ENCODE results near the gene KLHL29. TPM values are rescaled to one million over a fixed set of nuclear protein-coding genes. Genes with fewer than 3 reads are reported as not detected.
"Not testable (repeated sequence)": the region's sequence is repeated elsewhere in the genome, so short reads cannot be mapped to it uniquely, and the experiment has no call there.

The KLHL29 gene
- total and polyA plus RNA-seq, 2 donors (not counting 1 experiment from before 2014, with no cell fraction given): 1.3 to 3.4 TPM

- Mint-ChIP-seq H3K27ac (no peak overlapping the region), H3K4me3 (no peak overlapping the region), H3K4me1 (peaks cover 5% of the 10 kb centered on the region), H3K9me3 (ENCODE audit: insufficient read depth) (peaks cover 11% of the 10 kb centered on the region), H3K27me3 (no peaks in the 10 kb centered on the region)
- no peak for ATAC-seq (ENCODE audit: low read depth)
- Histone ChIP-seq H3K36me3 (replicated peaks in 1 of 2; ENCODE audit: control extremely low read depth in 1 of 2, control insufficient read depth in 1 of 2, extremely low read depth in 1 of 2, insufficient read depth in 2 of 2, low read length in 1 of 2) (peaks cover 12 to 36% of the 10 kb centered on the region in 2 experiments), H3K9ac (ENCODE audit: low read length) (no peak overlapping the region), H3K27ac (ENCODE audit: low read length in 2 of 2) (no peak overlapping the region), H3K27me3 (replicated peaks in 1 of 4; ENCODE audit: control extremely low read depth in 1 of 4, control insufficient read depth in 3 of 4, insufficient read depth in 4 of 4, low read length in 3 of 4) (no peaks in the 10 kb centered on the region), H2AFZ (ENCODE audit: insufficient read depth, low read depth, low read length, poor library complexity, severe bottlenecking) (no peak overlapping the region), H3K4me1 (ENCODE audit: control insufficient read depth in 2 of 2, insufficient read depth in 2 of 2, low read length in 2 of 2) (no peaks in the 10 kb centered on the region), H3K79me2 (ENCODE audit: control insufficient read depth, insufficient read depth, low read length) (peaks cover 7% of the 10 kb centered on the region), H4K20me1 (ENCODE audit: control insufficient read depth, insufficient read depth, low read length, poor library complexity, severe bottlenecking) (no peaks in the 10 kb centered on the region), H3K4me2 (replicated peaks; ENCODE audit: low read depth, low read length, poor library complexity, severe bottlenecking) (no peak overlapping the region), H3K9me3 (ENCODE audit: control extremely low read depth in 1 of 3, control insufficient read depth in 2 of 3, insufficient read depth in 1 of 3, low read length in 2 of 3) (peaks cover 4 to 23% (median 18%) of the 10 kb centered on the region in 3 donors), H3K4me3 (ENCODE audit: control extremely low read depth in 1 of 5, extremely low read depth in 1 of 5, insufficient read depth in 1 of 5, low read depth in 2 of 5, low read length in 4 of 5) (no peak overlapping the region)
- no peak for TF ChIP-seq EZH2 (IDR thresholded peaks at IDR 0.05; ENCODE audit: borderline replicate concordance, insufficient read depth, low read depth, low read length, poor library complexity, severe bottlenecking)
- TF ChIP-seq, protein P1, sequence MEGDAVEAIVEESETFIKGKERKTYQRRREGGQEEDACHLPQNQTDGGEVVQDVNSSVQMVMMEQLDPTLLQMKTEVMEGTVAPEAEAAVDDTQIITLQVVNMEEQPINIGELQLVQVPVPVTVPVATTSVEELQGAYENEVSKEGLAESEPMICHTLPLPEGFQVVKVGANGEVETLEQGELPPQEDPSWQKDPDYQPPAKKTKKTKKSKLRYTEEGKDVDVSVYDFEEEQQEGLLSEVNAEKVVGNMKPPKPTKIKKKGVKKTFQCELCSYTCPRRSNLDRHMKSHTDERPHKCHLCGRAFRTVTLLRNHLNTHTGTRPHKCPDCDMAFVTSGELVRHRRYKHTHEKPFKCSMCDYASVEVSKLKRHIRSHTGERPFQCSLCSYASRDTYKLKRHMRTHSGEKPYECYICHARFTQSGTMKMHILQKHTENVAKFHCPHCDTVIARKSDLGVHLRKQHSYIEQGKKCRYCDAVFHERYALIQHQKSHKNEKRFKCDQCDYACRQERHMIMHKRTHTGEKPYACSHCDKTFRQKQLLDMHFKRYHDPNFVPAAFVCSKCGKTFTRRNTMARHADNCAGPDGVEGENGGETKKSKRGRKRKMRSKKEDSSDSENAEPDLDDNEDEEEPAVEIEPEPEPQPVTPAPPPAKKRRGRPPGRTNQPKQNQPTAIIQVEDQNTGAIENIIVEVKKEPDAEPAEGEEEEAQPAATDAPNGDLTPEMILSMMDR (IDR thresholded peaks at IDR 0.05): no peak
- DNase-seq: no peak
- ChIA-PET CTCF (no interaction called here), POLR2A (no interaction called here)
- WGBS (ENCODE audit: insufficient coverage): 100% methylated on average over 2 of the region's 2 CpGs
- intact Hi-C loops (cut with micrococcal nuclease): no loop called here
These were observed 336.5 kb downstream of the KLHL29 start for GRCh38 chr2:23721454-23721826.

- intact Hi-C loops (cut with micrococcal nuclease): no loop called here
- DNase-seq (no peak), ATAC-seq (ENCODE audit: low read depth) (no peak)
- peaks cover 4 to 23% (median 18%) of the 10 kb centered on the region in 3 donors for H3K9me3 ChIP-seq (ENCODE audit: control extremely low read depth in 1 of 3, control insufficient read depth in 2 of 3, insufficient read depth in 1 of 3, low read length in 2 of 3)
- Mint-ChIP-seq H3K27ac (no peak overlapping the region), H3K27me3 (no peaks in the 10 kb centered on the region), H3K9me3 (ENCODE audit: insufficient read depth) (peaks cover 11% of the 10 kb centered on the region), H3K4me3 (no peak overlapping the region), H3K4me1 (peaks cover 2% of the 10 kb centered on the region)
- ChIA-PET CTCF (no interaction called here), POLR2A (no interaction called here)
- H4K20me1 ChIP-seq (ENCODE audit: control insufficient read depth, insufficient read depth, low read length, poor library complexity, severe bottlenecking): no peaks in the 10 kb centered on the region
- H3K27me3 ChIP-seq (replicated peaks in 1 of 4; ENCODE audit: control extremely low read depth in 1 of 4, control insufficient read depth in 3 of 4, insufficient read depth in 4 of 4, low read length in 3 of 4): no peaks in the 10 kb centered on the region
- H3K79me2 ChIP-seq (ENCODE audit: control insufficient read depth, insufficient read depth, low read length): peaks cover 7% of the 10 kb centered on the region
- WGBS (ENCODE audit: insufficient coverage): no CpG with 5 or more reads among the region's 3 CpGs
- H3K36me3 ChIP-seq (replicated peaks in 1 of 2; ENCODE audit: control extremely low read depth in 1 of 2, control insufficient read depth in 1 of 2, extremely low read depth in 1 of 2, insufficient read depth in 2 of 2, low read length in 1 of 2): peaks cover 14 to 39% of the 10 kb centered on the region in 2 experiments
- no peaks in the 10 kb centered on the region for H3K4me1 ChIP-seq (ENCODE audit: control insufficient read depth in 2 of 2, insufficient read depth in 2 of 2, low read length in 2 of 2)
- no peak overlapping the region for H3K4me3 ChIP-seq (ENCODE audit: control extremely low read depth in 1 of 5, extremely low read depth in 1 of 5, insufficient read depth in 1 of 5, low read depth in 2 of 5, low read length in 4 of 5)
- H3K4me2 ChIP-seq (replicated peaks; ENCODE audit: low read depth, low read length, poor library complexity, severe bottlenecking): no peak overlapping the region
- H3K9ac ChIP-seq (ENCODE audit: low read length): no peak overlapping the region
- TF ChIP-seq, protein P1 (IDR thresholded peaks at IDR 0.05): no peak
- no peak for TF ChIP-seq EZH2 (IDR thresholded peaks at IDR 0.05; ENCODE audit: borderline replicate concordance, insufficient read depth, low read depth, low read length, poor library complexity, severe bottlenecking)
- H3K27ac ChIP-seq (ENCODE audit: low read length in 2 of 2): no peak overlapping the region
- H2AFZ ChIP-seq (ENCODE audit: insufficient read depth, low read depth, low read length, poor library complexity, severe bottlenecking): no peak overlapping the region
These were observed 337.3 kb downstream of the KLHL29 start for GRCh38 chr2:23722255-23722654.

- H4K20me1 ChIP-seq (ENCODE audit: control insufficient read depth, insufficient read depth, low read length, poor library complexity, severe bottlenecking); H3K4me3 Mint-ChIP-seq; H2AFZ ChIP-seq (ENCODE audit: insufficient read depth, low read depth, low read length, poor library complexity, severe bottlenecking); H3K27ac Mint-ChIP-seq; H3K27me3 Mint-ChIP-seq; CTCF ChIA-PET; DNase-seq; H3K79me2 ChIP-seq (ENCODE audit: control insufficient read depth, insufficient read depth, low read length); H3K4me1 ChIP-seq (ENCODE audit: control insufficient read depth in 2 of 2, insufficient read depth in 2 of 2, low read length in 2 of 2); POLR2A ChIA-PET; intact Hi-C loops (cut with micrococcal nuclease); ATAC-seq (ENCODE audit: low read depth); H3K4me3 ChIP-seq (ENCODE audit: control extremely low read depth in 1 of 5, extremely low read depth in 1 of 5, insufficient read depth in 1 of 5, low read depth in 2 of 5, low read length in 4 of 5); H3K4me2 ChIP-seq (replicated peaks; ENCODE audit: low read depth, low read length, poor library complexity, severe bottlenecking); H3K9ac ChIP-seq (ENCODE audit: low read length); H3K27ac ChIP-seq (ENCODE audit: low read length in 2 of 2); H3K27me3 ChIP-seq (replicated peaks in 1 of 4; ENCODE audit: control extremely low read depth in 1 of 4, control insufficient read depth in 3 of 4, insufficient read depth in 4 of 4, low read length in 3 of 4); H3K4me1 Mint-ChIP-seq: not testable (repeated sequence)
- H3K36me3 ChIP-seq (replicated peaks in 1 of 2; ENCODE audit: control extremely low read depth in 1 of 2, control insufficient read depth in 1 of 2, extremely low read depth in 1 of 2, insufficient read depth in 2 of 2, low read length in 1 of 2): peaks cover 15 to 35% of the 10 kb centered on the region in 2 experiments
- H3K9me3 Mint-ChIP-seq (ENCODE audit: insufficient read depth): peaks cover 11% of the 10 kb centered on the region
- WGBS (ENCODE audit: insufficient coverage): 100% methylated on average over 2 of the region's 3 CpGs
- H3K9me3 ChIP-seq (ENCODE audit: control extremely low read depth in 1 of 3, control insufficient read depth in 2 of 3, insufficient read depth in 1 of 3, low read length in 2 of 3): peaks cover 4 to 23% (median 18%) of the 10 kb centered on the region in 3 donors
These were observed 338.1 kb downstream of the KLHL29 start for GRCh38 chr2:23723029-23723428.

Data from B cell (primary cell).